GM10266 (cell line): ENCODE measurements around the gene ARID5B.

ENCODE experiments used
- DNase-seq: peaks from one replicate; pipeline ENCODE4 v3.0.0; 2012; ENCODE audit errors: extremely low spot score
- CTCF ChIP-seq: IDR thresholded peaks from 2 replicates; pipeline ENCODE4 v1.5.1; 2012; ENCODE audit warnings: mild to moderate bottlenecking, low read depth; ENCODE audit not compliant: control insufficient read depth, insufficient read depth; ENCODE audit errors: missing control alignments

The ARID5B gene

GRCh38 chr10:61896854-61897661, 4.4 kb upstream of the ARID5B start:
- DNase-seq = peak; percentile 80
- TF ChIP-seq CTCF = peak; percentile 74

DNA sequence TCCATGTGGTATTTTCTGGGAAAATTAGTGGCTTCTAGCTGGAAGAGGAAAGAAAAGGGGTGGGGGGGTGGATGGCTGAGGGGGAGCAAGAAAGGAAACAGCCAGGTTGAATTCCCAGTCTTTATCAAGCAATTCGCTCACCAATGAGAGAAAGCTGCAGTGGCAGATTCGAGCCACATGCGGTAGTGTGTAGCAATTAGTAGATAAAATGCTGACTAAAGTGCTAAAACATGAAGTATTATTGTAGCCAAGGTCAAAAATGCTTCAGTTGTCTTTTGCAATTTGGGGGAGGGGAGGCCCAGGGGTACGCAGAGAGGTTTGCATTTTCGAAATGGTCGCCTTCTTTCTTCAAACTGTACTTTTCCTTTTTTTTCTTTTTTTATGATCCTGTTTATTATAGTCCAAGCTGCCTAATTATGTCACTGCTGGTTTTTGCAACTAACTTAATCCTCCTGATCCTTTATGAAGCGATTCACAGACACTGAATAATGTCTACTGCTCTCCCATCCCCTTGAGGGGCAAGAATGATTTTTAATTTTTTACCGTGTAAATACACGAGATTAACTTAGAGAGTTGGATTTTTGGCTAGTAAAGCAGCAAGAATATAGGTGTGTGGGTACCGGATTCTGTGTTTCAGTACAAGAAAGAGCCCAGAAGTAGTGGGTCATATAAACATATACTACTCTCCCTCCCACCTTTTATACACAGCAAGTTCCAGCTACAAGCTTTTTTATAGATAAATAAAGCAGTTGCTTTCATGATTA, 3.6 kb upstream of the ARID5B start:
- no peak for DNase-seq
- TF ChIP-seq CTCF = peak; percentile 19

- no peak for DNase-seq
- TF ChIP-seq CTCF = no peak
Observed at GRCh38 chr10:61898435-61898778, 3.1 kb upstream of the ARID5B start.

DNA sequence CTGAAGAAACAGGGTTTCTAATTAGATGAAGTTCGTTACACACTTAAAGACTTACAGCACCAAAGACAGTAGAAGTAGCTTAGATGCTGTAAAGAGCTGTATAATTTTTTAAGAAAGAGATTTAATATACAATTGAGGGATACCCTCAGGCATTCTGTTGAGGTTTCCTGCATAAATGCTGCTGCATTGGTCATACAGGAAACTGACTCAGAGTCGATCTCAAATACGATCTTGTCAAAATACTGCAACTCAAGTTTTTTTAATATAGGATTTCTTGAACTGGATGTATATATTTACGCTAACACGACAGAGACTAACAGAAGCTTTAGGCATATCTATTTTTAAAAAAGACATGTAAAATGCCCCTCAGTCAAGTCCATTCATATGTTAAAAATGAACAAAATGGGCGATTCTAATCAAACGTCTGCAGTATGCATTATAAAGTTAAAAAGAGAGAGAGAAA, 2.4 kb upstream of the ARID5B start:
- no peak for TF ChIP-seq CTCF
- no peak for DNase-seq

DNA sequence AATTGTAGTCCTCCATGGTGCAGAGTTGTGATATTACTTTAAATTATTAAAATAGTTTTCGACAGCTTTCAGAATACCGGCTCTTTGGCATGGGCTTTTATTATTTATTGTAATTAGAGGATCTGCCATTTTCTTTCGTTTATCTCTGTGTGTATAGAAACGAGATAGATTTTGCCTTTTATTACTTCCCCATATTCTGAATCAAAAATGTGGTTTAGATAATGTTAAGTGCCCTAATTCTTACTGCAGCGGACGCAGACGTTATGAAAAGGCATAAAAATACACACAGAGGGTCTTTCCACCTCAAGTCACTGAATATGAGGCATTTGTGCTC, 1.9 kb upstream of the ARID5B start:
- no peak for DNase-seq
- TF ChIP-seq CTCF = no peak

DNA sequence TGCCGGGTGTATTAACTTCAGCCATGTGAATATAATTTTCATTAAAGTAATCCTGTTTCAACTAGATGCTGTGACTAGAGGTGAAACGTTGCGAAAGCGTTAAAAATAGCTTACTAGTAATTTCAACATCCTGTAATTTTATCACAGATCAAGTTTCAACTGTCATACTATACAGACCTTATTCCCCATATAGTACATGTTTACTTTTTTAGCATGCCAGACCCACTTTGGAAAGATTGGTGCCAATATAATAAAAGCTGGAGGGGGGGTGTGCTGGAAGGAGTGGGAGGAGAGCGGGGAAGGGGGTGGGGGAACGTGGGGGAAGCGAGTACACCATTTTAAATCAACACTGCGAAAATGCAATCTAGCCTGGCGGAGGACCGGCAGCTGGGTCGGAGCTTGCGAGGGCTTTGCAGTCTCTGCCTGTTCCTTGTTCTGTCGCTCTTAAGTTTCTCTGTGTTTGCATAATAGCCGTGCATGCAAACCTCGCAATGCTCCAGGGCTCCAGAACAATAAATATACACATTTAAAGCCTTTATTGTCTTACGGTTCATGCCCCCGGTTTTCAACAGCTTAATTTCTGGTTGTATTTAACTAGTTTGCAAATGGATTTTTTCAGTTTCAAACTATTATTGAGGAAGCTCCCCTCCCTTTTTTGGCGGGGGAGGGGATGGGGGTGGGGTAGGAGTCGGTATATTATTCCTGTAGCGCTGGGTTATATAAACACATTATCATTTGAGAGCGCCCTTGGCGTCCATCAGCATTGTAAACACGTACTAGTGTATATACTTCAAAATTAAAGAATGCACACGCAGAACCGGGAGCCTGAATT, 1.3 kb upstream of the ARID5B start:
- no peak for TF ChIP-seq CTCF
- DNase-seq = peak; percentile 48
